ENCODE data around the gene SLC39A2. TPM values are rescaled to one million over a fixed set of nuclear protein-coding genes. Genes with fewer than 3 reads are reported as not detected.

The SLC39A2 gene
- total RNA-seq, 4 donors from 2014 or later: 0.82 to 1.4 TPM; not detected in 2

DNA sequence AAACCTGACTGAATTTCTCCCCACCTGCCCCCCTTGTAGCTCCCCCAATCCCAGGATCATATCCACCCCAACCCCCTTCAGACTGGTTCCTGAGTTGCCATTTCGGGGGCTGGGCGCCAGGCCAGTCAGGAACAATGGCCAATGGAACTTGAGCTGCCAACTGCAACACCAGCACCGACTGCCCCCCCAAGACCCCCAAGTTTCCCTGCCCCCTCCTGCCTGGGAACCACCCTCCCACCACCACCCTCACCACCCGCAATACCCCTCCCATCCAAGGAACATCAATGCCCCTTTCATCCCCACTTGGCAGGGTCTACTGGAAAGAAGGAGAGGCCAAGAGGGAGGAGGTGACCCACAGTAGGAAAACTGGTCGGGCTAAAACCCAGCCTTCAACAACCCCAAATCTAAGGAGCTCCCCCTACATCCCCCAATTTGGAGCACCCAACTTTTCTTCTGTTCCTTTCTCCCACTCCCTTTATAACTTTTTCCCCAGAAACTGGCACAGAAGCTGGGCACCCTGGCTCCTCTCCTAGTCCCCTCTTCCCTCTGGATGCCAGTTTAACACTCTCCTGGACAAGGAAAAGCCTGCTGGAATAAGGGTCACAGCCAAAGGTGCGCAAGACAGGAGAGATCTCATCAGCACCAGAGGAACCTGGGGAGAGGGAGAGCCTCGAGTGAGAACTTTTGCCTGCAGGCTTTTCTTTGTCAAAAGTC, 27.3 kb downstream of the SLC39A2 start:
- 73 to 83% methylated on average over 2 to 5 of the region's 7 CpGs for WGBS, 2 donors (ENCODE audit: low coverage in 1 of 2)
- intact Hi-C loops (cut with DNase I; ENCODE audit: low total_unique reads): no loop called here
- TF ChIP-seq EP300 (IDR thresholded peaks at IDR 0.05; ENCODE audit: low read depth) (no peak), POLR2AphosphoS5 (IDR thresholded peaks at IDR 0.05) (no peak), POLR2A (IDR thresholded peaks at IDR 0.05) (no peak)
- TF ChIP-seq, protein P1, sequence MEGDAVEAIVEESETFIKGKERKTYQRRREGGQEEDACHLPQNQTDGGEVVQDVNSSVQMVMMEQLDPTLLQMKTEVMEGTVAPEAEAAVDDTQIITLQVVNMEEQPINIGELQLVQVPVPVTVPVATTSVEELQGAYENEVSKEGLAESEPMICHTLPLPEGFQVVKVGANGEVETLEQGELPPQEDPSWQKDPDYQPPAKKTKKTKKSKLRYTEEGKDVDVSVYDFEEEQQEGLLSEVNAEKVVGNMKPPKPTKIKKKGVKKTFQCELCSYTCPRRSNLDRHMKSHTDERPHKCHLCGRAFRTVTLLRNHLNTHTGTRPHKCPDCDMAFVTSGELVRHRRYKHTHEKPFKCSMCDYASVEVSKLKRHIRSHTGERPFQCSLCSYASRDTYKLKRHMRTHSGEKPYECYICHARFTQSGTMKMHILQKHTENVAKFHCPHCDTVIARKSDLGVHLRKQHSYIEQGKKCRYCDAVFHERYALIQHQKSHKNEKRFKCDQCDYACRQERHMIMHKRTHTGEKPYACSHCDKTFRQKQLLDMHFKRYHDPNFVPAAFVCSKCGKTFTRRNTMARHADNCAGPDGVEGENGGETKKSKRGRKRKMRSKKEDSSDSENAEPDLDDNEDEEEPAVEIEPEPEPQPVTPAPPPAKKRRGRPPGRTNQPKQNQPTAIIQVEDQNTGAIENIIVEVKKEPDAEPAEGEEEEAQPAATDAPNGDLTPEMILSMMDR (IDR thresholded peaks at IDR 0.05): no peak
- Histone ChIP-seq H3K4me1 (peaks cover 10 to 32% (median 20%) of the 10 kb centered on the region in 4 donors), H3K27me3 (no peaks in the 10 kb centered on the region), H3K9me3 (no peaks in the 10 kb centered on the region), H3K27ac (peak overlapping the region; percentile 84 to 93 (median 91)), H3K4me3 (no peak overlapping the region), H3K36me3 (peaks cover 0 to 3% (median 0%) of the 10 kb centered on the region in 4 donors)
- no peak for DNase-seq
- in situ Hi-C loops (cut with MboI; ENCODE audit: low pct_ligation_motif_present in 1 of 4, low pct_unique_long_range_greater_than_20kb in 1 of 4, low sequenced_read_pairs in 3 of 4): no loop called here

DNA sequence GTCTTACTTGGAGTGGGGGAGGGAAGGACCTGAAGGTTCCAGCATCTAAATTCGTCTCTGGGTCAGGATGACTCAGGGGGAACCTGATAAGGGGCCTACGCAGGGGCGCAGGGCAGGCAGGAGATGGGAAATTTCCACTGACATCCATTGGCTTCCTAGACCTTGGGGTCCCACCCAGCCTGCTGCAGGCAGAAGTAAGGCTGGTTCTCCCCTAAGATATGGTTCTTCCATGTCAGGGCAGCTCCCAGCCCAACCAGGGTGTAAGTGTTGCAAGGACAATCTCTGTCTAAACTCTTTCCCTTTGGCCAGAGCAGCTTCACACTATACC, 27.9 kb downstream of the SLC39A2 start:
- intact Hi-C loops (cut with DNase I; ENCODE audit: low total_unique reads): no loop called here
- Histone ChIP-seq H3K4me1 (peaks cover 10 to 32% (median 20%) of the 10 kb centered on the region in 4 donors), H3K36me3 (no peaks in the 10 kb centered on the region), H3K27ac (peak overlapping the region; percentile 84 to 93 (median 91)), H3K27me3 (no peaks in the 10 kb centered on the region), H3K4me3 (no peak overlapping the region), H3K9me3 (no peaks in the 10 kb centered on the region)
- no peak for DNase-seq
- 20 to 71% methylated on average over 1 to 3 of the region's 3 CpGs for WGBS, 2 donors (ENCODE audit: low coverage in 1 of 2)
- in situ Hi-C loops (cut with MboI; ENCODE audit: low pct_ligation_motif_present in 1 of 4, low pct_unique_long_range_greater_than_20kb in 1 of 4, low sequenced_read_pairs in 3 of 4): no loop called here
- TF ChIP-seq EP300 (IDR thresholded peaks at IDR 0.05; ENCODE audit: low read depth) (no peak), POLR2A (IDR thresholded peaks at IDR 0.05) (no peak), POLR2AphosphoS5 (IDR thresholded peaks at IDR 0.05) (no peak)
- TF ChIP-seq, protein P1 (IDR thresholded peaks at IDR 0.05): no peak

DNA sequence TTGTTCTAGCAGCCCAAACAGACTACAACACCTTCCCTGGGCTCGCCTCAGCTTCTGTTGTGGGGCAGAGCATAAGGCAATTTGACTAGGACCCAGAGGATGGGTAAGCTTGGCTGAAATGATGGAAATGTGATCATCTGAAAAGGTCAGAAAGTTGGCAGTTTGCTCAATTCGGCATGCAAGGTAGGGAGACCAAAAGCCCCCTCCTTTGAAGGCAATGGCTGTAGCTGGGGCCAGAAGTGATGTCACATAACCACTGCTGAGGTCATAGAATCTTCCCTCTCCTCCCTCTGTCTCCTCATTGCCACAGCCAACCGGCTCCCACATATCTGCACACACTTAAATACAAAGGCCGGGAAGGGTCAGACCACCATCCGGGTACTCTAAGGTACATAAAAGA, 30.8 kb downstream of the SLC39A2 start, which contains the start of gene TPPP2:
TSS of gene TPPP2 (plus strand) at position 301 of the 400 bp plus-strand sequence. CDS start 365 bp downstream, outside the sequence.
- no peak within 1 kb of the TSS for H3K4me3 ChIP-seq
- no peaks in the 10 kb centered on the region for H3K27me3 ChIP-seq
- in situ Hi-C loops (cut with MboI; ENCODE audit: low pct_ligation_motif_present in 1 of 4, low pct_unique_long_range_greater_than_20kb in 1 of 4, low sequenced_read_pairs in 3 of 4): no loop called here
- no peaks in the 10 kb centered on the region for H3K36me3 ChIP-seq
- 90 to 100% methylated on average over 2 to 5 of the region's 5 CpGs for WGBS, 2 donors (ENCODE audit: low coverage in 1 of 2)
- H3K4me1 ChIP-seq: peaks cover 0 to 12% (median 4%) of the 10 kb centered on the region in 4 donors
- H3K9me3 ChIP-seq: no peaks in the 10 kb centered on the region
- no peak for DNase-seq
- TF ChIP-seq, protein P1 (IDR thresholded peaks at IDR 0.05): no peak
- TF ChIP-seq EP300 (IDR thresholded peaks at IDR 0.05; ENCODE audit: low read depth): no peak
- TF ChIP-seq POLR2A (IDR thresholded peaks at IDR 0.05): no peak
- H3K27ac ChIP-seq: no peak within 1 kb of the TSS
- intact Hi-C loops (cut with DNase I; ENCODE audit: low total_unique reads): no loop called here

DNA sequence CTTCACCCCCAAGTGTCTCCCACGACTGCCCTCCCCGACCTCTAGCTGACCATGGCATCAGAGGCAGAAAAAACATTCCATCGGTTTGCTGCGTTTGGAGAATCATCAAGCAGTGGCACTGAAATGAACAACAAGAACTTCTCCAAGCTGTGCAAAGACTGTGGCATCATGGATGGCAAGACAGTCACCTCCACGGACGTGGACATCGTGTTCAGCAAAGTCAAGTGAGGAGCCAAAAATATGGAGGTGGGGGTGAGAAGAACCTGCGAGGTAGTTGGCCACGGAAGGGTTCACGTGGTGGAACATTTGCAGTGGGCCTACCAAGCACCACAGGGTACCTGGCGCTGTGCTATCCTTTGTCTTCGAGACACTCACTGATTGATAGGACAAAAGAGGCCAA, 31.4 kb downstream of the SLC39A2 start:
- no peak overlapping the region for H3K4me3 ChIP-seq
- DNase-seq: no peak
- H3K4me1 ChIP-seq: peaks cover 0 to 7% (median 4%) of the 10 kb centered on the region in 4 donors
- H3K27ac ChIP-seq: no peak overlapping the region
- WGBS, 2 donors (ENCODE audit: low coverage in 1 of 2): 87% methylated on average over 12 of the region's 12 CpGs; no CpG with 5 or more reads in 1 of the 2 donors
- H3K9me3 ChIP-seq: no peaks in the 10 kb centered on the region
- TF ChIP-seq POLR2A (IDR thresholded peaks at IDR 0.05) (no peak), EP300 (IDR thresholded peaks at IDR 0.05; ENCODE audit: low read depth) (no peak), POLR2AphosphoS5 (IDR thresholded peaks at IDR 0.05) (no peak)
- TF ChIP-seq, protein P1 (IDR thresholded peaks at IDR 0.05): no peak
- H3K27me3 ChIP-seq: no peaks in the 10 kb centered on the region
- no peaks in the 10 kb centered on the region for H3K36me3 ChIP-seq
- in situ Hi-C loops (cut with MboI; ENCODE audit: low pct_ligation_motif_present in 1 of 4, low pct_unique_long_range_greater_than_20kb in 1 of 4, low sequenced_read_pairs in 3 of 4) (no loop called here), intact Hi-C loops (cut with DNase I; ENCODE audit: low total_unique reads) (no loop called here)

Measured in transverse colon (tissue), 4 donors.